Measurements from ENCODE around the gene GRIP1.

The GRIP1 gene

GRCh38 chr12:66598608-66599007, 80.3 kb downstream of the GRIP1 start:
- no peak for DNase-seq

GRCh38 chr12:66598079-66598478, 80.8 kb downstream of the GRIP1 start:
- no peak for DNase-seq

- DNase-seq = no peak
Observed at GRCh38 chr12:66596199-66596598, 82.7 kb downstream of the GRIP1 start.

- DNase-seq = no peak
Observed at GRCh38 chr12:66594688-66595087, 84.2 kb downstream of the GRIP1 start.

GRCh38 chr12:66590275-66590985, 88.4 kb downstream of the GRIP1 start:
- no peak for DNase-seq

- DNase-seq = no peak
Observed at GRCh38 chr12:66589095-66589494, 89.8 kb downstream of the GRIP1 start.

GRCh38 chr12:66587912-66588311, 91.0 kb downstream of the GRIP1 start:
- DNase-seq = no peak

- DNase-seq = no peak
Observed at GRCh38 chr12:66584673-66585072, 94.2 kb downstream of the GRIP1 start.

- DNase-seq = no peak
Observed at GRCh38 chr12:66573605-66574004, 105.3 kb downstream of the GRIP1 start.

GRCh38 chr12:66572845-66573244, 106.0 kb downstream of the GRIP1 start:
- no peak for DNase-seq

- no peak for DNase-seq
Observed at GRCh38 chr12:66571361-66571915, 107.4 kb downstream of the GRIP1 start.

GRCh38 chr12:66563220-66563619, 115.7 kb downstream of the GRIP1 start:
- no peak for DNase-seq

- DNase-seq = no peak
Observed at GRCh38 chr12:66555113-66555512, 123.8 kb downstream of the GRIP1 start.

- no peak for DNase-seq
Observed at GRCh38 chr12:66552716-66553115, 126.2 kb downstream of the GRIP1 start.

- DNase-seq = no peak
Observed at GRCh38 chr12:66550626-66551025, 128.2 kb downstream of the GRIP1 start.

GRCh38 chr12:66549050-66549389, 129.9 kb downstream of the GRIP1 start:
- no peak for DNase-seq

GRCh38 chr12:66548338-66549049, 130.4 kb downstream of the GRIP1 start:
- no peak for DNase-seq

- DNase-seq = no peak
Observed at GRCh38 chr12:66541426-66541825, 137.4 kb downstream of the GRIP1 start.

- no peak for DNase-seq
Observed at GRCh38 chr12:66539431-66539830, 139.4 kb downstream of the GRIP1 start.

GRCh38 chr12:66538970-66539369, 139.9 kb downstream of the GRIP1 start:
- DNase-seq = no peak

- no peak for DNase-seq
Observed at GRCh38 chr12:66537876-66538275, 141.0 kb downstream of the GRIP1 start.

GRCh38 chr12:66533767-66534166, 145.1 kb downstream of the GRIP1 start:
- no peak for DNase-seq

- no peak for DNase-seq
Observed at GRCh38 chr12:66531766-66532165, 147.1 kb downstream of the GRIP1 start.

GRCh38 chr12:66529934-66530333, 148.9 kb downstream of the GRIP1 start:
- DNase-seq = no peak

- DNase-seq = no peak
Observed at GRCh38 chr12:66516561-66516960, 162.3 kb downstream of the GRIP1 start.
